HG03108 (cell line): ENCODE measurements around the gene LDLRAD4.

ENCODE experiments used
- ATAC-seq: cut with Tn5 transposase; IDR thresholded peaks from one replicate; pipeline ENCODE4 v1.9.1; 2021; ENCODE audit warnings: moderate library complexity; ENCODE audit not compliant: unreplicated experiment

The LDLRAD4 gene

DNA sequence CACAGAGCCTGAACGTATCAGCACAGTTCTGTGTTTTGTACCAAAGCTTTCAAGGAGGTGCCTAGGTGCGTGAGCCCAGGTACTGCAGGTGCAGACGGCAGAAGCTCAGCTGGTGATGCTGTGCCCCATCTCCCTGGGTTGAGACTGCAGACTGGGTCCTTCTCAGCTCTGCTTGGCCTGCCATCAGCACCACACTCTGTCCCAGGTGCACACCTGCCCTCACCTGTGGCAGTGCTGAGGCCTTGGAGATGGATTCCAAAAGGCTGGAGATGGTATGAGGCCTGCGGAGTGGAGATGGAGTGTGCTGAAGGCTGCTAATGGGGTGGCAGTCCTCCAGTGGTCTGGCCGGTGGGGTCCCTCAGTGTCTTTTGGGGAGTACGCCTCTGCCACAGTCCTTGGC lies 9.3 kb downstream of the LDLRAD4 start:
- no peak for ATAC-seq

GRCh38 chr18:13229001-13229671 lies 10.6 kb downstream of the LDLRAD4 start:
- ATAC-seq = no peak

GRCh38 chr18:13231151-13231550 lies 12.6 kb downstream of the LDLRAD4 start:
- ATAC-seq = no peak

GRCh38 chr18:13232086-13232917 lies 13.7 kb downstream of the LDLRAD4 start:
- no peak for ATAC-seq

DNA sequence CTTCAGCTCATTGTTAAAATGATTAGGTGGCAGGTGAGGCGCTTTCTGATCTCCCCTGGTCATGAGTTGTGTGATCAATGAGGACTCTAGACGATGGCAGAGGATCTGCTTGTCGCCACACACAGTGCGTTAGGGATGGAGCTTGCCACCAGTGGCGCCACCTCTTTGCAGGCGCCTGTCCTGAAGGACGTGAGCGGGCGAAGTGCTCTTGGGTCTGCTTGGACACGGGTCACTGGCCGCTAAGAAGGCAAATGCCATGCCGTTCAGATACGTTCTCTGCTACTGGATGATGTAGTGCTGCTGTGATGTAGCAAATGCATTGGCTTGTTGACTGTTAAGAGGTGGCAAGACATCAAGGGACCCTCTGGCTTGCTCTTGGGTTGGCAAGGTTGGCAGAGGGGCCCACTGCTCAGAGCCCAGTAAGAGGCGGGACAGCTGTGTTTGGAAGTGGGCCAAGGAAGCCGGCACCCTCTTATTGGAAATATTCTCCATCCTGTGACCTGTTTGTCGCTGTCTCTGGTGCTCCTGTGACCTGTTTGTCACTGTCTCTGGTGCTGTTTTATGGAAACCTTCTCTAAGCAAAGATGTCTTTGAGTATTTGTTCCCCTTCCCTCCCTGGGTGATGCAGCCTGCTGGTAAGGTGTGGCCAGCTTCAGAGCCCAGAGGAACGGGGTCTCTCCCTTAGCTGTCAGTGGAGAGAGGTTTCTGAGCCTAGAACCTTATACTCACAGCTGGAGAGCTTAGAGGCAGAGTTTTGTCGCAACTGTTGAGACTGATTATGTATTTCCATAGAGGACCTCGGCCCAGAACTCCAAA lies 14.6 kb downstream of the LDLRAD4 start:
- ATAC-seq = no peak

- no peak for ATAC-seq
These were observed 15.5 kb downstream of the LDLRAD4 start for GRCh38 chr18:13233787-13234783.

- no peak for ATAC-seq
These were observed 16.9 kb downstream of the LDLRAD4 start for GRCh38 chr18:13235421-13235831.

DNA sequence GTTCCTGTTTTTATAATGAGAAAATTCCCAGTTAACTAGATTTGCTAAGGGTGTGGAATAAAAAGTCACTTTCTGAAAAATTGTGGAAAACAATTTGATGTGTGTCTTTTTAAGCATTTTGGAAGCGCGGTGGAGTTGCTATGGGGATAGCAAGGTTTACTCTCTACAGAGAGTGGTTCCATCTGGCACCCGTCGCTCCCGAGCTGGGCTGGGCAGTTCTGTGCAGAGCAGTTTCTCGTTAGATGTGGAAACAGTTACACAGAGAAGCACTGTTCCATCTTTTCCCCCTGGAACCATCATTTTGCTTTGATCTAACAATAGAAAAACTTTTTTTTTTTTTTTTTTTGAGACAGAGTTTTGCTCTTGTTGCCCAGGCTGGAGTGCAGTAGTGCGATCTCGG lies 17.4 kb downstream of the LDLRAD4 start:
- ATAC-seq = no peak

GRCh38 chr18:13236411-13236810 lies 17.9 kb downstream of the LDLRAD4 start:
- ATAC-seq = no peak

DNA sequence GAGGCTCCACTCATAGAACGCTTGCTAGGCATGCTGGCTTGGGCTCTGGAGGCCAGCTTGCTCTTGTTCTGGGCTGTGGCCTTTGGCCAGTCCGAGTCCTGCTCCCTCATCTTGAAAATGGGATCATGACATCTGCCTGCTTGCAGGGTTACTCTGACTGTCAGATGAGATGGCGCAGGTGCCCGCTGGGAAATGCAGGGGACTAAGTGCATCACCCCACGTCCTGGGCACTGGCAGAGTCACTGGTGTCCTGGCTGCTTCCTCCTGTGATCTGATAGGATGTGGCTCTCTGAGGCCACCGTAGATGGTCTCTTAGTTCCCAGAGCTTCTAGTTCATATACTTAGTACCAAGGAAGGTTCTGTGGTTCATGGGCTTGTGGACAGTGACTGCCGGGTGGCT lies 18.5 kb downstream of the LDLRAD4 start:
- ATAC-seq = no peak

DNA sequence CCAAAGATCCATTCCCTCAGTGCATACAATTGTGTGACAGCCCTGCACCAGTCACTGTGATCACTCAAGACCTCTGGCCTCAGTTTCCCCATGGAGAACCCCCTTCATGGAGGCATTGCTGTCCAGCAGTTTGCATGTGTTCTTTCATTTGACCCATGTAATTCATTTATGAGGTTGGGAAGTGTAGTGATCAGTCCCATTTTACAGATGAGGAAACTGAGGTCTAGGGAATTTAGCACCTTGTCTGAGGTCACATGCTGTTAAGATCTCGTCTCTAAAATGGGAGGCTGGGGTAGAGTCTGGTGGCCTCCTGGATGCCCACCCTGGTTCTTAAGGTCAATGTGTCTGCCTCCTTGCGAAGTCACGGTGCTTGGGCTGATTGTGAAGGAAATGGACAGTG lies 19.1 kb downstream of the LDLRAD4 start:
- ATAC-seq = no peak

- no peak for ATAC-seq
These were observed 20.8 kb downstream of the LDLRAD4 start for GRCh38 chr18:13239171-13239956.

- ATAC-seq = no peak
These were observed 21.6 kb downstream of the LDLRAD4 start for GRCh38 chr18:13240060-13240725.

DNA sequence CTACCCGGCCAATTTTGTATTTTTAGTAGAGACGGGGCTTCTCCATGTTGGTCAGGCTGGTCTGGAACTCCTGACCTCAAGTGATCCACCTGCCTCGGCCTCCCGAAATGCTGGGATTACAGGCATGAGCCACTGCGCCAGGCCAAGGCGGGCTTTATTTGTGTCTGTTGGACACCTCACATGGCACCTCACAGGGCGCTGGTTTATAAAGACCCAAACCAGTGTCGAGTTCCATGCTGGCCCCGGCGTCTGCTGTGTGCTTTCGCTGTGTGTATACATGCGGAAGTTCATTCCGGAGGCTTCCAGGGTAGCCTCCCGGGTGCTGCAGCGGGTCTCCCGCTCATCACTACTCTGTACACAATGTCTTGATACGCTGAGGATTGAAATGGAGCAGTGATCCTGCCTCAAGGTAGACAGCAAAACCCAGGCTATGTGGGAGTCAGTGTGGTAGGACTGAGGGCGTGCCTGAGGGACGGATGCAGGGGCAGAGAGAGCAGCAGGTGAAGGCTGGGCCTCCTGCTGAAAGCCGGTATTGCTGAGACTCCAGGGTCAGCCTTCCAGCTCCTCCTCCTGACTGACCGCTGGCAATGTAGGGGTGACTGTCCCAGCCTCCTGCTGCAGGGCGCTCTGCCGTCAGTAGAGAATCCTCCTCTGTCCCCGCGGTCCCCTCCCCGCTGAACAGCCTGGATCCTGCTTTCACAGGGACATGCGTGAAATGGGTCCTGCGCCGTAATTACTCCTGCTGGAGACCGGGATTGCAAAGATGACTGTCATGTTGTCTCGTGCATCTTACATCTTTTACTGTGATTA lies 22.7 kb downstream of the LDLRAD4 start:
- ATAC-seq = no peak

- ATAC-seq = no peak
These were observed 23.3 kb downstream of the LDLRAD4 start for GRCh38 chr18:13241893-13242175.

DNA sequence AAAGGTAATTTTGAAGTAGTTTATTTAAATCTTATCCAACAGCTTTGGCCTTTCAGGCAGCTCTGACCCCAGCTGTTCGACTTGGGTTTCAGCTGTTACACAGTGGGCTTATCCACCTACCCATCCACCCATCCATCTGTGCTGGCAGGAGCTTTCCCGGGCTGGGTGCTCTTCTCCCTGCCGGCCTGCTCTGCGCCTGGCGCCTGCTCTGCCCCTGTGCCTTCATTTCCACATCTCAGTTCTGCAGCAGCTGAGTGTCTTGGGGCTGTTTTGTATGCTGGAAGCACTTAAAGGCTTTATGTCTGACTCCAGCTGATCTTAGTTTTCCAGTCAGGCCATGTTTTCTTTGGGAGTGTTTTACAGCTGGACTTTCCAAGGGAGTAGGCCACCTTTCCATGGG lies 24.2 kb downstream of the LDLRAD4 start:
- ATAC-seq = no peak

- no peak for ATAC-seq
These were observed 24.8 kb downstream of the LDLRAD4 start for GRCh38 chr18:13243363-13243762.

DNA sequence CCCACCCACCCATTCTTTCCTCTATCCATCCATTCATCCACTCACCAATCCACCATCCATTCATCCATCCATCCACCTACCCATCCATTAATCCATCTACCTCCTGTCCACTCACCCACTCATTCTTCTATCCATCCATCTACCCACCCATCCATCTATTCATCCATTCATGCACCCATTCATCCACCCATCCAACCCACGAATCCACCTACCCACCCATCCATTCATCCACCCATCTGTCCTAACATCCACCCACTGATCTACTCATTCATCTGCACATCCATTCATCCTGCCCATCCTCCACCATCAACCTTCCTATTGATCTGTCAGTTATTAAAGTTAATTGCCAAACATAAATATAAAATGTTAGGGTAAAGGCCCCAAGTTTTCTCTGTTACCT lies 25.6 kb downstream of the LDLRAD4 start:
- no peak for ATAC-seq
